Thyroid gland (tissue), 4 donors: Measurements from ENCODE around the gene SV2B.

Experiments used
- POLR2A ChIP-seq, 2 donors: fragments of 450-650 bp; IDR thresholded peaks; one replicate each; pipeline ENCODE4 v1.6.1; 2017; ENCODE audit warnings: antibody characterized with exemption in 2 of 2, mild to moderate bottlenecking in 2 of 2, moderate library complexity in 1 of 2
- TF ChIP-seq, protein P1 (sequence below), 6 experiments: fragments of 200-600 bp in 3 of 6; fragments of 450-650 bp in 3 of 6; sonication (generic) in 3 of 6; IDR thresholded peaks; one replicate each; pipeline ENCODE4 v1.5.1; 2016 to 2019; ENCODE audit warnings: antibody characterized with exemption in 6 of 6, mild to moderate bottlenecking in 2 of 6, inconsistent platforms in 1 of 6, moderate library complexity in 1 of 6

DNA sequence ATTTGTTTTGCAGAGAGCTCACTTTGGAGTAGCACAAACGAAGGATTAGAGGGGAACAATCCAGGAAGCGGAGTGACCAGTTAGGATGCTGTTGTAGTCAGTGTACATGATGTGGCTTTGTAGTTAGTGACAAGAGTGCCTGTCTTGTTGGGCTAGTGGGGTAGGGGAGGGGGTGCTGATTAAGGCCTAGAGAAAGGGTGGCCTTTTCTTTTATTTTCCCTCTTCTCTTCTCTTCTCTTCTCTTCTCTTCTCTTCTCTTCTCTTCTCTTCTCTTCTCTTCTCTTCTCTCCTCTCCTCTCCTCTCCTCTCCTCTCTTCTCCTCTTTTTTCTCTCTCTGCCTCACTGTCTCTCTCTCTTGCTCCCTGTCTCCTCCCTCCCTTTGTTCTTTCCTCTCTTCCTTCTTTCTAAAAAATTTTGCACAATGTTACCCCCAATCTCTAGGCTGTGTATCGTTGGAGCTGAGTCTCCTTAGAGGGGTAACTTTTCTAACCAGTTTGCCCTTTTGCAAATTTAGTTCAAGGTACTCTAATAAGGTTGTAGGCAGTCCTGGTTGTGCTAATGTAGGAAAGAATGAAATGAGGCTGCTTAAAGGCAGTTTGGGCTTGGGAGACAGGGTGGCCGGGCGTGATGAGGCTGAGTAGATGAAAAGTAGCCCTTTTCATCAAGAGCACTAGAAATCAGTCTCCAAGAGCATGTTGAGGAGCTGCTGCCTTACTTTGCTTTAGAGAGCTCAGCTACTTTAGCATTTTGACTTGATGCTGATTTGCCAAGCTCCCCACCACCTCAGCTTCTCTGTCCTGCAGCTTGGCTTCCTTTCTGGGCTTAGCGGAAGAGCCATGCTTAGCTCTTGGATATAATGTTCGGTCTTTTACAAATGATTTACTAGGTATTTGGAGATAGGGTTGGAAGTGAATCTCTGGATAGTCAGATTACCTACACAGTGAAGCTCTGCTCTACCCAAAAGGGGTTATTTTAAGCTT lies 58.6 kb downstream of the SV2B start:
- no peak for TF ChIP-seq POLR2A (IDR thresholded peaks at IDR 0.05)
- TF ChIP-seq, protein P1, sequence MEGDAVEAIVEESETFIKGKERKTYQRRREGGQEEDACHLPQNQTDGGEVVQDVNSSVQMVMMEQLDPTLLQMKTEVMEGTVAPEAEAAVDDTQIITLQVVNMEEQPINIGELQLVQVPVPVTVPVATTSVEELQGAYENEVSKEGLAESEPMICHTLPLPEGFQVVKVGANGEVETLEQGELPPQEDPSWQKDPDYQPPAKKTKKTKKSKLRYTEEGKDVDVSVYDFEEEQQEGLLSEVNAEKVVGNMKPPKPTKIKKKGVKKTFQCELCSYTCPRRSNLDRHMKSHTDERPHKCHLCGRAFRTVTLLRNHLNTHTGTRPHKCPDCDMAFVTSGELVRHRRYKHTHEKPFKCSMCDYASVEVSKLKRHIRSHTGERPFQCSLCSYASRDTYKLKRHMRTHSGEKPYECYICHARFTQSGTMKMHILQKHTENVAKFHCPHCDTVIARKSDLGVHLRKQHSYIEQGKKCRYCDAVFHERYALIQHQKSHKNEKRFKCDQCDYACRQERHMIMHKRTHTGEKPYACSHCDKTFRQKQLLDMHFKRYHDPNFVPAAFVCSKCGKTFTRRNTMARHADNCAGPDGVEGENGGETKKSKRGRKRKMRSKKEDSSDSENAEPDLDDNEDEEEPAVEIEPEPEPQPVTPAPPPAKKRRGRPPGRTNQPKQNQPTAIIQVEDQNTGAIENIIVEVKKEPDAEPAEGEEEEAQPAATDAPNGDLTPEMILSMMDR (IDR thresholded peaks at IDR 0.05): no peak
